Measurements from ENCODE around the gene BICD1.

BICD1 gene

DNA sequence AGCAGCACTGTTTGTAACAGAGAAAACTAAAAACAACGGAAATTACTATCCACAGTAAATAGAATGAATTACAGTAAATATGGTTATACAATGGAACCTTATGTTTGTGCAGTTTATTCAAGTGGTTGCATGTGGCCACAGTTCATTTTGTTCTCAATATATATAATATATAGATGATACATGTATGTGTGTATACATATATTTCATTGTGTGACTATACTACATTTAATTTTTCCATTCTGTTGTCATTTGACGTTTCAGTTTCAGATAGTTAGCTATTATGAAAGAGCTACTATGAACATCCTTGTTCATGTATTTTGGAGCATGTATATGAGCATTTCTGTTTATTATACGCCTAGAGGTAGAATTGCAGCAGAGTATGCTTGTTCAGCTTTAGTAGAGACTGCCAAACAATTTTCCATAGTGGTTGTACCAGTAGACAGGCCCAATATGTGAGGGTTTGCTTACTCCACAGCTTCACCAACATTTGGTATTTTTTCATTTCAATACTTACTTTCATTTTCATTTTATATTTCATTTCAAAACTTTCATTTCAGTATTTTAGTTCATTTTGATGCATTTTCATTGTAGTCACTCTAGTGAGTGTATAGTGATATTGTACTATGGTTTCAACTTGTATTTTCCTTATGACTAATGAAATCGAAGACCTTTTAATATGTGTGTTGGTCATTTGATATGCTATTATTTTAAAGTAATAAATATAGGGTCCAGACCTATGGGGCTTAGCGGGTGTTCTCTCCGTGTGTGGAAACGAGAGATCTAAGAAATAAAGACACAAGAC lies 151.2 kb downstream of the BICD1 start:
- no peak for TF ChIP-seq ZFX (IDR thresholded peaks at IDR 0.05)
- TF ChIP-seq, protein P1, sequence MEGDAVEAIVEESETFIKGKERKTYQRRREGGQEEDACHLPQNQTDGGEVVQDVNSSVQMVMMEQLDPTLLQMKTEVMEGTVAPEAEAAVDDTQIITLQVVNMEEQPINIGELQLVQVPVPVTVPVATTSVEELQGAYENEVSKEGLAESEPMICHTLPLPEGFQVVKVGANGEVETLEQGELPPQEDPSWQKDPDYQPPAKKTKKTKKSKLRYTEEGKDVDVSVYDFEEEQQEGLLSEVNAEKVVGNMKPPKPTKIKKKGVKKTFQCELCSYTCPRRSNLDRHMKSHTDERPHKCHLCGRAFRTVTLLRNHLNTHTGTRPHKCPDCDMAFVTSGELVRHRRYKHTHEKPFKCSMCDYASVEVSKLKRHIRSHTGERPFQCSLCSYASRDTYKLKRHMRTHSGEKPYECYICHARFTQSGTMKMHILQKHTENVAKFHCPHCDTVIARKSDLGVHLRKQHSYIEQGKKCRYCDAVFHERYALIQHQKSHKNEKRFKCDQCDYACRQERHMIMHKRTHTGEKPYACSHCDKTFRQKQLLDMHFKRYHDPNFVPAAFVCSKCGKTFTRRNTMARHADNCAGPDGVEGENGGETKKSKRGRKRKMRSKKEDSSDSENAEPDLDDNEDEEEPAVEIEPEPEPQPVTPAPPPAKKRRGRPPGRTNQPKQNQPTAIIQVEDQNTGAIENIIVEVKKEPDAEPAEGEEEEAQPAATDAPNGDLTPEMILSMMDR (conservative IDR thresholded peaks at IDR 0.05) = no peak

DNA sequence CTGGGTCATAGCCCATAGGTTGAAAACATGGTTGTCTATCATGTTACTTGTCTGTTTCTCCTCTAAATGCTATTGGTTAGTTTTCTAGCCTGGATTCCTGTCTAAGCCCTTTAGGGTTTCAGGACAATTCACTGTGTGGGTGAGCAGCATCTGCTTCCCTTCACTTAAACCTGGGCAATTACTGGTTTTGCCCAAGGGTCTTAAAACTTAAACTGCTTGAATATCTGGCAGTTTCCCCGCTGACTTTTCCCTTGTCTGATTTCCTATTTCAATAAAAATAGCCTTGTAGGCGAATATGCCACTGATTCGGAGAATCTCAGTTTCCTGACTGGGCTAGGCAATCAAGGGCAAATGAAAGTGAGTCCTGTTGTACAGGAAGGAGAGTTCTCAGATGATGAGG lies 154.0 kb downstream of the BICD1 start:
- TF ChIP-seq ZFX (IDR thresholded peaks at IDR 0.05) = no peak
- TF ChIP-seq, protein P1 (conservative IDR thresholded peaks at IDR 0.05) = no peak
- no peak overlapping the region for H3K27ac ChIP-seq

More for the DNA sequence above, 151.2 kb downstream of the BICD1 start:
- H3K27ac ChIP-seq = no peak overlapping the region

DNA sequence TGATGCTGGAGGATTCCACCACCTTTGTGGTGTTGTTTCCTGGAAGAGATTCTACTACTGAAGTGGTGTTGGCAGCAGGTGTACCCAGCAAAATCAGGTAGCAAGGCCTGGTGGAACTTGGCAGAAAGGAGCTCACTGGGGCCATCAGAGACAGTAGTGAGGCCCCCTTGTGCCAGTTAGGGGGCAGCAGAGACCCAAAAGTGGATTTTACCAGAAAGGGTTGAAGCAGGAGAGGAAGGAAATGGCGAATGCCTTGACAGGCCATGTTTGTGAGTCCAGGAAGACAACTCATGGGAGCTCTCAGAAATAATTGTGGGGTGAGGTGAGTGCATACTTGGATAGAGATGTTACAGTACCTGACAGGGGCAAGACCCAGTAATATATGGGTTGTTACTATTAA lies 155.0 kb downstream of the BICD1 start:
- TF ChIP-seq, protein P1 (conservative IDR thresholded peaks at IDR 0.05) = no peak
- no peak for TF ChIP-seq ZFX (IDR thresholded peaks at IDR 0.05)
- H3K27ac ChIP-seq = no peak overlapping the region

GRCh38 chr12:32264961-32265360 lies 158.3 kb downstream of the BICD1 start:
- TF ChIP-seq, protein P1 (conservative IDR thresholded peaks at IDR 0.05) = no peak
- no peak for TF ChIP-seq ZFX (IDR thresholded peaks at IDR 0.05)
- H3K27ac ChIP-seq = no peak overlapping the region

DNA sequence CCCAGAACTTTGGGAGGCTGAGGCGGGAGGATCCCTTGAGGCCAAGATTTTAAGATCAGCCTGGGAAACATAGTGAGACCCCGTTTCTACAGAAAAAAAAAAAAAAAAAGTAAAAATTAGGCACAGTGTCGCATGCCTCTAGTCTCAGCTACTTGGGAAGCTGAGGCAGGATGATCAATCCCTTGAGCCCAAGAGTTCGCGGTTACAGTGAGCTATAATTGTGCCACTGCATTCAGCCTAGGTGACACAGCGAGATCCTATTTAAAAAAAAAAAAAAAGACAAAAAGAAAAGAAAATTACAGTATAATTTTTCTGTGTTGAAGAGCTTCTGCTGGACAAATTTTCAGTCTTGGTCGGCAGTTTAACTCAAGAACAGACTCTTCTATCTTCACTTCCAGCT lies 158.8 kb downstream of the BICD1 start:
- no peak overlapping the region for H3K27ac ChIP-seq
- no peak for TF ChIP-seq ZFX (IDR thresholded peaks at IDR 0.05)
- TF ChIP-seq, protein P1 (conservative IDR thresholded peaks at IDR 0.05) = no peak

DNA sequence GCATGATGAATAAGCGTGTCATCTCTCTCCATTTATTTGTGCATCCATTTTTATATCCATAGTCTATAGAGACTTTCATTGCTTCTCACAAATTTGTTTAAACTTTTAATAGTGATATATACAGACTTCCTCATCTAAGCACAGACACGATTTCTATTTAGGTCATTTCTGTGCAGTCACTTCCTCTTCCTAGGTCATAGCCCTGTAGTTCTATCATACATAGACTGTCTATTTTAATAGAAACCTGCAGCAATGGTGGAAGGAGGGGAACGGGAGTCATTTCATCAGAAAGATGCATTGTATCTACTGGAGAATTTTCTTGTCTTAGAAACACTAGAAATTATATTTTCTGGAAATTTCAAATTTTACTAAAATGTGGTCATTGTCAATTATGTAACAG lies 159.3 kb downstream of the BICD1 start:
- TF ChIP-seq, protein P1 (conservative IDR thresholded peaks at IDR 0.05) = no peak
- no peak for TF ChIP-seq ZFX (IDR thresholded peaks at IDR 0.05)

DNA sequence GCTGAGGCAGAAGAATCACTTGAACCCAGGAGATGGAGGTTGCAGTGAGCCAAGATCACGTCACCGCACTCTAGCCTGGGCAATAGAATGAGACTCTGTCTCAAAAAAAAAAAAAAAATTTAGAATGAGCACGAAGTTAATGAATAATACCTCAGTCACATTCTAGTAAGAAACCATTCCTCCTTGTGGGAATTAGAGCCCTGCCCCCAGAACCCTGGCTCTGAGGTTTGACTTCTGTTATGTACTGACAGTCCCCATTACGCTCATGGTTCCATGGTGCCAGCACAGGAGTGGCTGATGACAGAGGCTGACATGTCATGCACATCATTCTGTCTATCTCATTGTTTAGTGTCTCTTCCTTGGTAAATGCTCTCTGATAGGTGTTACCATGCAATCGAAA lies 160.1 kb downstream of the BICD1 start:
- no peak overlapping the region for H3K27ac ChIP-seq
- no peak for TF ChIP-seq ZFX (IDR thresholded peaks at IDR 0.05)
- TF ChIP-seq, protein P1 (conservative IDR thresholded peaks at IDR 0.05) = no peak

More for the DNA sequence above, 159.3 kb downstream of the BICD1 start:
- H3K27ac ChIP-seq = no peak overlapping the region
